ENCODE measurements around the gene CFL2.

The CFL2 gene

GRCh38 chr14:34668111-34668510 is 46.3 kb downstream of the CFL2 start:
- no peak for DNase-seq

GRCh38 chr14:34667007-34667406 is 47.4 kb downstream of the CFL2 start:
- DNase-seq: no peak

GRCh38 chr14:34665785-34666435 is 48.5 kb downstream of the CFL2 start:
- DNase-seq: no peak

- DNase-seq: no peak
These were observed 51.8 kb downstream of the CFL2 start for GRCh38 chr14:34662561-34663088.

- DNase-seq: no peak
These were observed 53.6 kb downstream of the CFL2 start for GRCh38 chr14:34660796-34661195.

All from stimulated activated CD4-positive, alpha-beta T cell treated with anti-CD3 and anti-CD28 coated beads, Interleukin-15, amount 100 ng/mL, for 24 hours (primary cell).